Right forelimb (tissue), 1 donor: ENCODE data around the gene GRIA1.

Source experiments
- DNase-seq: peaks from one replicate; pipeline ENCODE4 v3.0.0-alpha.2; 2018

Gene GRIA1

GRCh38 chr5:153490118-153491037 is at the start of gene GRIA1:
TSS of gene GRIA1 (plus strand) at chr5:153490670.
- DNase-seq, result no peak

GRCh38 chr5:153445875-153446579 is 44.4 kb upstream of the GRIA1 start:
- no peak for DNase-seq

- DNase-seq, result no peak
Measured at GRCh38 chr5:153447534-153447933, 42.9 kb upstream of the GRIA1 start.

GRCh38 chr5:153456354-153456753 is 34.1 kb upstream of the GRIA1 start:
- no peak for DNase-seq

GRCh38 chr5:153456993-153457392 is 33.5 kb upstream of the GRIA1 start:
- no peak for DNase-seq

GRCh38 chr5:153458268-153458667 is 32.2 kb upstream of the GRIA1 start:
- no peak for DNase-seq

- DNase-seq, result no peak
Measured at GRCh38 chr5:153459051-153459743, 31.3 kb upstream of the GRIA1 start.

GRCh38 chr5:153460421-153460820 is 30.0 kb upstream of the GRIA1 start:
- no peak for DNase-seq

- DNase-seq, result no peak
Measured at GRCh38 chr5:153461341-153461740, 29.1 kb upstream of the GRIA1 start.

GRCh38 chr5:153463806-153464205 is 26.7 kb upstream of the GRIA1 start:
- DNase-seq, result no peak

- DNase-seq, result no peak
Measured at GRCh38 chr5:153467546-153467945, 22.9 kb upstream of the GRIA1 start.

- no peak for DNase-seq
Measured at GRCh38 chr5:153469423-153469822, 21.0 kb upstream of the GRIA1 start.

GRCh38 chr5:153470736-153471135 is 19.7 kb upstream of the GRIA1 start:
- no peak for DNase-seq

GRCh38 chr5:153476767-153477166 is 13.7 kb upstream of the GRIA1 start:
- DNase-seq, result no peak

- no peak for DNase-seq
Measured at GRCh38 chr5:153480401-153480800, 10.1 kb upstream of the GRIA1 start.

GRCh38 chr5:153483482-153483881 is 7.0 kb upstream of the GRIA1 start:
- DNase-seq, result no peak

GRCh38 chr5:153485641-153486040 is 4.8 kb upstream of the GRIA1 start:
- DNase-seq, result no peak

- no peak for DNase-seq
Measured at GRCh38 chr5:153486771-153487170, 3.7 kb upstream of the GRIA1 start.

- DNase-seq, result no peak
Measured at GRCh38 chr5:153489611-153490010, 859 bp upstream of the GRIA1 start.

GRCh38 chr5:153491038-153491744 is 721 bp downstream of the GRIA1 start:
- no peak for DNase-seq

GRCh38 chr5:153491856-153492255 is 1.4 kb downstream of the GRIA1 start:
- no peak for DNase-seq

- no peak for DNase-seq
Measured at GRCh38 chr5:153496835-153497234, 6.4 kb downstream of the GRIA1 start.

GRCh38 chr5:153498516-153498915 is 8.0 kb downstream of the GRIA1 start:
- no peak for DNase-seq
